Measurements from ENCODE around the gene TFB2M.
A peak's percentile ranks its signal among the peaks of the same experiment; 100 is the strongest.

TFB2M gene

GRCh38 chr1:246554201-246554600 lies 11.9 kb downstream of the TFB2M start:
- FAIRE-seq, result no peak

GRCh38 chr1:246552110-246552509 lies 14.0 kb downstream of the TFB2M start:
- DNase-seq (ENCODE audit: low spot score) (no peak), FAIRE-seq (no peak)

More at GRCh38 chr1:246554201-246554600, 11.9 kb downstream of the TFB2M start:
- no peak for DNase-seq (ENCODE audit: low spot score)

- no peak for DNase-seq (ENCODE audit: low spot score)
- FAIRE-seq, result no peak
These were observed 15.7 kb downstream of the TFB2M start for GRCh38 chr1:246550402-246550801.

GRCh38 chr1:246549665-246550064 lies 16.4 kb downstream of the TFB2M start:
- FAIRE-seq, result no peak

GRCh38 chr1:246544001-246544400 lies 22.1 kb downstream of the TFB2M start:
- DNase-seq (ENCODE audit: low spot score) (no peak), FAIRE-seq (no peak)

More at GRCh38 chr1:246549665-246550064, 16.4 kb downstream of the TFB2M start:
- DNase-seq (ENCODE audit: low spot score), result no peak

- FAIRE-seq (no peak), DNase-seq (ENCODE audit: low spot score) (no peak)
These were observed 25.1 kb downstream of the TFB2M start for GRCh38 chr1:246540738-246541491.

GRCh38 chr1:246537887-246538286 lies 28.2 kb downstream of the TFB2M start:
- no peak for DNase-seq (ENCODE audit: low spot score)
- FAIRE-seq, result no peak

- no peak for DNase-seq (ENCODE audit: low spot score)
- no peak for FAIRE-seq
These were observed 28.6 kb downstream of the TFB2M start for GRCh38 chr1:246537441-246537840.

GRCh38 chr1:246534114-246534513 lies 31.9 kb downstream of the TFB2M start:
- DNase-seq (ENCODE audit: low spot score), result no peak
- no peak for FAIRE-seq

- FAIRE-seq (no peak), DNase-seq (ENCODE audit: low spot score) (no peak)
These were observed 32.6 kb downstream of the TFB2M start for GRCh38 chr1:246533371-246533905.

- FAIRE-seq (no peak), DNase-seq (ENCODE audit: low spot score) (no peak)
These were observed 33.5 kb downstream of the TFB2M start for GRCh38 chr1:246532519-246532918.

- DNase-seq (ENCODE audit: low spot score) (no peak), FAIRE-seq (no peak)
These were observed 35.6 kb downstream of the TFB2M start for GRCh38 chr1:246530482-246530881.

GRCh38 chr1:246528933-246529731 lies 36.9 kb downstream of the TFB2M start:
- no peak for FAIRE-seq
- no peak for DNase-seq (ENCODE audit: low spot score)

- FAIRE-seq (no peak), DNase-seq (ENCODE audit: low spot score) (no peak)
These were observed 38.5 kb downstream of the TFB2M start for GRCh38 chr1:246527402-246528088.

GRCh38 chr1:246526915-246527314 lies 39.1 kb downstream of the TFB2M start:
- DNase-seq (ENCODE audit: low spot score) (no peak), FAIRE-seq (no peak)

GRCh38 chr1:246526380-246526779 lies 39.7 kb downstream of the TFB2M start:
- no peak for DNase-seq (ENCODE audit: low spot score)
- no peak for FAIRE-seq

GRCh38 chr1:246519514-246519913 lies 46.5 kb downstream of the TFB2M start:
- DNase-seq (ENCODE audit: low spot score), result no peak
- FAIRE-seq, result no peak

- DNase-seq (ENCODE audit: low spot score) (no peak), FAIRE-seq (no peak)
These were observed 47.4 kb downstream of the TFB2M start for GRCh38 chr1:246518456-246519205.

GRCh38 chr1:246517391-246517790 lies 48.7 kb downstream of the TFB2M start:
- FAIRE-seq, result no peak
- DNase-seq (ENCODE audit: low spot score), result no peak

GRCh38 chr1:246516126-246516525 lies 49.9 kb downstream of the TFB2M start:
- no peak for FAIRE-seq
- DNase-seq (ENCODE audit: low spot score), result no peak

GRCh38 chr1:246515390-246516005 lies 50.6 kb downstream of the TFB2M start:
- FAIRE-seq, result peak; percentile 35
- DNase-seq (ENCODE audit: low spot score), result no peak

Measured in urothelium cell line (cell line).